GM20000 (cell line): ENCODE measurements around the gene IL1A.

Source experiments
- DNase-seq: peaks from one replicate; pipeline ENCODE4 v3.0.0; 2012; ENCODE audit warnings: low spot score
- CTCF ChIP-seq: IDR thresholded peaks from 2 replicates; pipeline ENCODE4 v1.5.1; 2012; ENCODE audit warnings: mild to moderate bottlenecking, control low read depth; ENCODE audit errors: extremely low read depth, missing control alignments

The IL1A gene

GRCh38 chr2:112777036-112777435 is 7.3 kb downstream of the IL1A start:
- no peak for TF ChIP-seq CTCF
- no peak for DNase-seq

GRCh38 chr2:112776113-112776512 is 8.2 kb downstream of the IL1A start:
- TF ChIP-seq CTCF, result no peak
- no peak for DNase-seq

- DNase-seq, result no peak
- TF ChIP-seq CTCF, result no peak
These were observed 9.6 kb downstream of the IL1A start for GRCh38 chr2:112774536-112775285.

- no peak for DNase-seq
- TF ChIP-seq CTCF, result no peak
These were observed 10.7 kb downstream of the IL1A start for GRCh38 chr2:112773556-112773955.

GRCh38 chr2:112772911-112773475 is 11.3 kb downstream of the IL1A start:
- no peak for TF ChIP-seq CTCF
- no peak for DNase-seq

GRCh38 chr2:112772322-112772721 is 12.0 kb downstream of the IL1A start:
- TF ChIP-seq CTCF, result no peak
- no peak for DNase-seq

GRCh38 chr2:112768432-112768831 is 15.9 kb downstream of the IL1A start:
- DNase-seq, result no peak
- no peak for TF ChIP-seq CTCF
